Mucosa of stomach (tissue), 1 donor: ENCODE results near the gene ABTB2.

Experiments
- H3K27me3 ChIP-seq: one replicate; pipeline ENCODE4 v1.7.0; 2013; ENCODE audit warnings: mild to moderate bottlenecking, low read length; ENCODE audit not compliant: control insufficient read depth, insufficient read depth
- H3K36me3 ChIP-seq: one replicate; pipeline ENCODE4 v1.7.0; 2013; ENCODE audit warnings: low read length; ENCODE audit not compliant: control insufficient read depth, insufficient read depth
- H3K4me1 ChIP-seq: one replicate; pipeline ENCODE4 v1.7.0; 2013; ENCODE audit warnings: mild to moderate bottlenecking, low read length; ENCODE audit not compliant: control insufficient read depth, insufficient read depth
- H3K4me3 ChIP-seq: one replicate; pipeline ENCODE4 v1.7.0; 2013; ENCODE audit warnings: low read length
- H3K9ac ChIP-seq: one replicate; pipeline ENCODE4 v1.7.0; 2013; ENCODE audit warnings: mild to moderate bottlenecking, low read length, moderate library complexity
- H3K9me3 ChIP-seq: one replicate; pipeline ENCODE4 v1.7.0; 2013; ENCODE audit warnings: mild to moderate bottlenecking, low read length, moderate library complexity; ENCODE audit not compliant: control insufficient read depth
- donor health status: Pancreatic carcinoma.

ABTB2 gene

GRCh38 chr11:34346551-34346950, 11.3 kb downstream of the ABTB2 start:
- Histone ChIP-seq H3K27me3 (no peaks in the 10 kb centered on the region), H3K9me3 (no peaks in the 10 kb centered on the region), H3K4me1 (peaks cover 43% of the 10 kb centered on the region), H3K4me3 (no peak overlapping the region), H3K36me3 (no peaks in the 10 kb centered on the region), H3K9ac (no peak overlapping the region)

DNA sequence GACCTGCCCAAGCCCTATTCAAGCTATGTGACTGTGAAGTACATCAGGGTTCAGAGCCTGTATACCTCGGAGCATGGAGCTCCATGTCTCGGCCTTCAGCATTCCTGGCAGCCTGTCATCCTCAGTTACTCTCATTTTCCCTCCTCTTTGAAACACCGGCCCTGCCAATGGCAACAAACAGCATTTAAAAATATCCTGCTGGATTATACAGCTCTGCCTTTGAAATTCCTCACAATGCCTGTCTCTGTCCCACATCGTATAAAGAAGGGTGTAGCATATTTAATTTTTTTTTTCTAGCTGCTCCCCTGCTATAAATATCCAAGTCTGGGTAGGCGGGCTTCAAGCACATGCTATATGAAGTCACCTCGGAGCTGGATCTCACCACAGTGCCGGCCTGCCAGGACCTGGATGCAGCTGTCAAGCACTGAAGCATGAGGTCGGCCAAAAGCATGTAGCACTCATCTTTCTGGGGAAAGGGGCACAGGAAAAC, 11.8 kb downstream of the ABTB2 start:
- H3K4me1 ChIP-seq, result peaks cover 45% of the 10 kb centered on the region
- H3K27me3 ChIP-seq, result no peaks in the 10 kb centered on the region
- no peak overlapping the region for H3K9ac ChIP-seq
- H3K9me3 ChIP-seq, result no peaks in the 10 kb centered on the region
- H3K36me3 ChIP-seq, result no peaks in the 10 kb centered on the region
- H3K4me3 ChIP-seq, result no peak overlapping the region

DNA sequence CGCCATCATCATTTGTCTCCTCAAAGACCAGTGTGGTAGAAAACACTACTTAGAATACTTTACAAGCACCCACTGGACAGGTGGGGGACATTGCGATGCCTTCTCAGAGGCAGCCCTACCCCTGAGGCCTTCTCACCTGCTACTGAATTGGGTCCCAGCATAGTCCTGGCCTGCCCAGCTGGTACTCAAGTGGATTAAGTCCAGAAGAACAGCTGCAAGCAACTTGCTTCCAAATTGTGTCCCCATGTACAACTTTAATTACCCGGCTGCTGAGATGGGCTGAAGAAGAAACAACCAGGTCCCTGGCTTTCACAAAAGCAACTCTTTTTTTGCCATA, 12.3 kb downstream of the ABTB2 start:
- H3K9ac ChIP-seq, result no peak overlapping the region
- H3K9me3 ChIP-seq, result no peaks in the 10 kb centered on the region
- no peak overlapping the region for H3K4me3 ChIP-seq
- peaks cover 45% of the 10 kb centered on the region for H3K4me1 ChIP-seq
- H3K36me3 ChIP-seq, result no peaks in the 10 kb centered on the region
- H3K27me3 ChIP-seq, result no peaks in the 10 kb centered on the region

DNA sequence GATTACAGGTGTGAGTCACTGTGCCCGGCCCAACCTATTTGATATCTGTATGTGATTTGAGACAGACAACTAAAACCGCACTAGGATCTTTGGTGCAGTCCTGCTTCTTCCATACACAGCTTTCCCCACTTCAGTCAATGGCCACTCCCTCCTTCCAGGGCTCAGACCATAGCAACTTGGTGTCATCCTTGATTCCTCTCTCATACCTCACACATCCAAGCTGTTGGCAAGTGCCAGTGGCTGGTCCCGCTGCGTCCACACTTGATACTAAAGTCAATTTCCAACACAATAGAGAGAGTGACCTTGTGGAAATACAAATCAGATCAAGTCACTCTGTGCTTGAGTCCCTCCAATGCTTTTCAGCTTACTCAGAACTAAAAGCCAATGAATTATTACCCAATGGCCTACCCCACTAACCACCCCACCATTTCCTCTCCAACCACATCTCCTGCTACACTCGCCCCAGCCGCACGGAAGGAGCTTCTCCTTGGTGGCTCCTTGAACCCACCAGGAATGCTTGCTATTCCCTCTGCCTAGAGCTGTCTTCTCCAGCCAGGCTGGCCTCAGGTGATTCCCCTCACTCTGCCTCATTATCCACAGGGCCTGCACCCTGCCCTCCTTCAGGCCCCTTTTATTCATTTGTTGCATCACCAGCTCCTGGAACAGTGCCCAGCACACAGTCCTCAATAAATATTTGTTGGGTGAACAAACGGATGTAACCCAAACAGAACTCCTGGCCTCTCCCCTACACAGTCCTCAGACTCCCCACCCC, 12.9 kb downstream of the ABTB2 start:
- H3K9ac ChIP-seq, result no peak overlapping the region
- H3K4me3 ChIP-seq, result no peak overlapping the region
- H3K36me3 ChIP-seq, result no peaks in the 10 kb centered on the region
- no peaks in the 10 kb centered on the region for H3K9me3 ChIP-seq
- peaks cover 49% of the 10 kb centered on the region for H3K4me1 ChIP-seq
- H3K27me3 ChIP-seq, result no peaks in the 10 kb centered on the region

DNA sequence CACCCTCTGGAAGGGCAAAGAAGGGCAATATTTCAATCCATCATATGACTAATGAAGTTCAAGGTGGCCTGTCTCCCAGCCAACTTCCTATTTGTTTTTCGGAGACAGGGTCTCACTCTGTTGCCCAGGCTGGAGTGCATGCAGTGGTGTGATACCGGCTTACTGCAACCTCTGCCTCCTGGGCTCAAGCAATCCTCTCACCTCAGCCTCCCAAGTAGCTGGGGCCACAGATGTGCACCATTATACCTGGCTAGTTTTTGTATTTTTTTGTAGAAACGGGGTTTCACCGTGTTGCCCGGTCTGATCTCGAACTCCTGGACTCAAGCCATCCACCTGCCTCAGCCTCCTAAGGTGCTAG, 13.4 kb downstream of the ABTB2 start:
- Histone ChIP-seq H3K4me3 (no peak overlapping the region), H3K9me3 (no peaks in the 10 kb centered on the region), H3K9ac (no peak overlapping the region), H3K36me3 (no peaks in the 10 kb centered on the region), H3K27me3 (no peaks in the 10 kb centered on the region), H3K4me1 (peaks cover 55% of the 10 kb centered on the region)

- Histone ChIP-seq H3K9me3 (no peaks in the 10 kb centered on the region), H3K36me3 (no peaks in the 10 kb centered on the region), H3K4me1 (peaks cover 59% of the 10 kb centered on the region), H3K9ac (no peak overlapping the region), H3K27me3 (no peaks in the 10 kb centered on the region), H3K4me3 (no peak overlapping the region)
These were observed 14.1 kb downstream of the ABTB2 start for GRCh38 chr11:34343686-34344085.

DNA sequence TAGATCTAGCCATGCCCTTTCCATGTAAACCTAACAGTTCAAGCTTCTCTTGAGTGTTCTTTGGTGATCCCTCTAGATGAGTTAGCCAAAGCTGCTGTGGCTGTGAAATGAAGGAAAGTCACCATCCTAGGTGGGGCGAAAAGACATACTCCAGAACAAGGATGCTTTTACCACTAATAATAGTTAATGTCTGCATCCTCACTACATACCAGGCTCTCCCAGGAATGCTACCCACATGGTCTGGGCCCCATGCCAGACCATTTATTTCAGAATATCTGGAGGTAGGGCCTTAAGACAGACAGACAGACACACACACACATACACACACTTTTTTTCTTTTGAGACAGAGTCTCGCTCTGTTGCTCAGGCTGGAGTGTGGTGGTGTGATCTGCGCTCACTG, 14.7 kb downstream of the ABTB2 start:
- peaks cover 59% of the 10 kb centered on the region for H3K4me1 ChIP-seq

DNA sequence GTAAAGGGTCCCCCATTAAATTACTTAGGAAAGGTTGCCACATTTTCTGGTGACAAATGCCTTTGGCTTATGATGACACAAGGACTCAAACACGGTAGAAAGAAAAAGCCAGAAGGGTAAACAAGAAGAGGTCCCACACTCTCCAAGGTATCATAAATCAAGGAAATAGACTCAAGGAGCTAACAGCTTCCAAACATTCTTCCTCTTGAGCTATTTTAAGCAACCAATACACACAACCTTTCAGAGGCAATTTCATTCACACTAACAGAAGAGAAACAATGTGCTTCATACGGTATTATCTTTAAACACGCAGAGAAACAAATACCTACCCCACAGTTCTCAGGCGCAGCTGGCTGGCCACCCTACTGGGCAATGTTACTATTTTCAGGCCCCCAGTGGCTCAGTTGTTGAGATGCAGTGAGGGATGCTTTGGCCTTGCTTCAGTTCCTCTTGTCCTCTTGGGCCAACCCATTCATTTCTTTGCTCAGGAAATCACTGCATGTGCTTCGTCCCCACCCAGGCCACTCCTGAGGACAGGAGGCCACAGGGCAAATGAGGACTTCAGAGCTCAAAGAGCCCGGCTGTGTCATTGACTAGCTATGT, 15.8 kb downstream of the ABTB2 start:
- no peaks in the 10 kb centered on the region for H3K36me3 ChIP-seq
- H3K4me1 ChIP-seq, result peaks cover 59% of the 10 kb centered on the region
- H3K4me3 ChIP-seq, result no peak overlapping the region
- no peaks in the 10 kb centered on the region for H3K27me3 ChIP-seq
- no peaks in the 10 kb centered on the region for H3K9me3 ChIP-seq
- no peak overlapping the region for H3K9ac ChIP-seq

More for the DNA sequence above, 14.7 kb downstream of the ABTB2 start:
- H3K27me3 ChIP-seq, result no peaks in the 10 kb centered on the region
- H3K4me3 ChIP-seq, result no peak overlapping the region
- no peak overlapping the region for H3K9ac ChIP-seq
- no peaks in the 10 kb centered on the region for H3K9me3 ChIP-seq
- no peaks in the 10 kb centered on the region for H3K36me3 ChIP-seq

- peaks cover 52% of the 10 kb centered on the region for H3K4me1 ChIP-seq
- no peaks in the 10 kb centered on the region for H3K36me3 ChIP-seq
- no peak overlapping the region for H3K4me3 ChIP-seq
- no peaks in the 10 kb centered on the region for H3K9me3 ChIP-seq
- no peak overlapping the region for H3K9ac ChIP-seq
- no peaks in the 10 kb centered on the region for H3K27me3 ChIP-seq
These were observed 16.7 kb downstream of the ABTB2 start for GRCh38 chr11:34341096-34341495.

DNA sequence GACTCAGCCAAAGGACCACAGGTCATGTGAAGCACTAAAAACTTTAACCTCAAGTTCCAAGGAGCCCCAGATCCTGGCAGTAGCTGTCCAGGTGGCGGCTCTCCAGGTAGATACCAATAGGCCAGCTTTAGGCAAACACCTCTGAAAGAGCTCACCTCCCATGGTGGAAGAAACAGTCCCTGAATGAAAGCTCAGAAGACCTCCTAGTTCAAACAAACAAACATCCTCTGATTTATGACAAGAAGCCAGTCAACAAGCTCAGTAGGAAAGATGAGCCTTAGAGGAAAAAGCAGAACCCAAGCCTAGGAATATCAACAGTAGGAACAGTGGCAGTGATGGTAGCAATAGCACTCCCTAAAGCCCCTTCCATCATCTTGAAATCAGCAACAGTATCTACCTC, 17.2 kb downstream of the ABTB2 start:
- H3K4me1 ChIP-seq, result peaks cover 47% of the 10 kb centered on the region

DNA sequence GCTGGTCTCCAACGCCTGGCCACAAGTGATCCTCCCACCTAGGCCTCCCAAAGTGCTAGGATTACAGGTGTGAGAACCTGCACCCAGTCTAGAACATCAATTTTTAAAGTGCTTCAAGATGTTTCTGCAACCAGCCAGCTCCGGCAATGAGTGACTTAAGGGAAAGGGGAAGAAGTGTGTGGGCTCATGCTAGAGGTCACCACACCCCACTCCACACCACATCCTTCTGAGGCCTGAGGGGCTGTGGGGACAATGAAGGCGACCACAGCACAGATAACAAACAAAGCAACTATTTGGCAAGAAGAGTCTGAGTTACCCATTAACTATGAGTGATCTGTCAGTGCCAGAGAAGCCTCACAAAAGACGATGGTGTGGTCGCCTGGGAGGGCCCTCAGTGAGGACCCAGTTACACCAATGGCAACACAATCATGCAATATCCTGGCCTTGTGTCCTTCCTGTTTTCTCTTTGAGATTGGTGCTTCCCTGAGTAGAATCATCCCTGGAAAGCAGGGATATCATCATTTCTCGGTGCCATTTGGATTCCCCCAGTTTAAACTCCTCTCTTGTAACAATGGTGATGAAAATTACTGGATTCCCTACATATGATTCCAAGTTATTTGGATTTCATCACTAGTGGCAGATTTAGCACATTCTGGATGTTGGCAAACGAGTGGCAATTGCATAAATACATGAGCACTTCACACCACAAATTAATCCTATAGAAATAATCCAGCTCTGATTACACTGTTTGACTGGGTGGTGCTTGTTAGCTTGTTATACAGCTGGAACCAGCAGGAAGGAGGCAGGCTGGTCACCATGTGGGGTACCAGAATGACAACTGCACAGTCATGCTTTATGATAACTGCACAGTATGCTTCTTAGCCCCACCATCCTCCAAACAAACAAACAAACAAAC, 18.4 kb downstream of the ABTB2 start:
- no peaks in the 10 kb centered on the region for H3K9me3 ChIP-seq
- H3K9ac ChIP-seq, result no peak overlapping the region
- peaks cover 35% of the 10 kb centered on the region for H3K4me1 ChIP-seq
- H3K4me3 ChIP-seq, result no peak overlapping the region
- H3K27me3 ChIP-seq, result no peaks in the 10 kb centered on the region
- H3K36me3 ChIP-seq, result no peaks in the 10 kb centered on the region

More for the DNA sequence above, 17.2 kb downstream of the ABTB2 start:
- H3K4me3 ChIP-seq, result no peak overlapping the region
- H3K9ac ChIP-seq, result no peak overlapping the region
- H3K27me3 ChIP-seq, result no peaks in the 10 kb centered on the region
- no peaks in the 10 kb centered on the region for H3K36me3 ChIP-seq
- no peaks in the 10 kb centered on the region for H3K9me3 ChIP-seq

GRCh38 chr11:34337016-34337415, 20.8 kb downstream of the ABTB2 start:
- Histone ChIP-seq H3K27me3 (no peaks in the 10 kb centered on the region), H3K4me3 (no peak overlapping the region), H3K9me3 (no peaks in the 10 kb centered on the region), H3K36me3 (no peaks in the 10 kb centered on the region), H3K9ac (no peak overlapping the region), H3K4me1 (peaks cover 21% of the 10 kb centered on the region)
